ENCODE results near the gene POLE.

Gene POLE

GRCh38 chr12:132658149-132658894 is 28.8 kb downstream of the POLE start:
- H3K18ac ChIP-seq (ENCODE audit: low read depth in 1 of 2, low read length in 2 of 2) = no peak overlapping the region
- H4K8ac ChIP-seq (ENCODE audit: low read length) = no peak overlapping the region
- H3K79me1 ChIP-seq (replicated peaks; ENCODE audit: low read length, poor library complexity, severe bottlenecking) = no peaks in the 10 kb centered on the region
- H3K27me3 ChIP-seq (ENCODE audit: control insufficient read depth in 1 of 2, insufficient read depth in 1 of 2, low read length in 2 of 2) = no peaks in the 10 kb centered on the region
- no peak overlapping the region for H3K9ac ChIP-seq (ENCODE audit: low read length)
- H2AFZ ChIP-seq (ENCODE audit: low read depth, low read length) = no peak overlapping the region
- WGBS = 97% methylated on average over 32 of the region's 32 CpGs
- no peak overlapping the region for H2AK5ac ChIP-seq (ENCODE audit: low read length, severe bottlenecking)
- H4K91ac ChIP-seq (ENCODE audit: low read length) = no peak overlapping the region
- H2BK12ac ChIP-seq (ENCODE audit: low read length in 2 of 2) = no peak overlapping the region
- H3K27ac ChIP-seq (ENCODE audit: low read length, poor library complexity, severe bottlenecking) = no peak overlapping the region
- no peaks in the 10 kb centered on the region for H3K4me1 ChIP-seq (ENCODE audit: control insufficient read depth, insufficient read depth, low read depth, low read length)
- no peak for DNase-seq
- H2BK5ac ChIP-seq (ENCODE audit: low read depth, low read length, poor library complexity, severe bottlenecking) = no peak overlapping the region
- H3K23ac ChIP-seq (ENCODE audit: low read length in 2 of 2) = no peak overlapping the region
- H3K4me3 ChIP-seq (ENCODE audit: insufficient read depth in 1 of 2, low read depth in 1 of 2, low read length in 2 of 2) = no peak overlapping the region
- H3K4ac ChIP-seq (ENCODE audit: low read depth in 1 of 2, low read length in 2 of 2) = no peak overlapping the region
- H3K14ac ChIP-seq (ENCODE audit: low read length in 2 of 2) = no peak overlapping the region
- no peaks in the 10 kb centered on the region for H3K9me3 ChIP-seq (ENCODE audit: control insufficient read depth, low read length)
- no peak overlapping the region for H2BK120ac ChIP-seq (ENCODE audit: low read depth, low read length)
- H3K4me2 ChIP-seq (ENCODE audit: low read length, poor library complexity, severe bottlenecking) = no peak overlapping the region
- no peak overlapping the region for H2BK15ac ChIP-seq (ENCODE audit: low read depth, poor library complexity, severe bottlenecking)
- H3K36me3 ChIP-seq (ENCODE audit: control insufficient read depth in 1 of 2, insufficient read depth in 2 of 2, low read depth in 1 of 2, low read length in 2 of 2) = peaks cover 49 to 83% of the 10 kb centered on the region in 2 experiments

GRCh38 chr12:132657004-132657727 is 30.0 kb downstream of the POLE start:
- H3K14ac ChIP-seq (ENCODE audit: low read length in 2 of 2) = no peak overlapping the region
- no peak overlapping the region for H2BK12ac ChIP-seq (ENCODE audit: low read length in 2 of 2)
- H4K91ac ChIP-seq (ENCODE audit: low read length) = no peak overlapping the region
- no peak overlapping the region for H3K27ac ChIP-seq (ENCODE audit: low read length, poor library complexity, severe bottlenecking)
- H2BK15ac ChIP-seq (ENCODE audit: low read depth, poor library complexity, severe bottlenecking) = no peak overlapping the region
- no peaks in the 10 kb centered on the region for H3K79me1 ChIP-seq (replicated peaks; ENCODE audit: low read length, poor library complexity, severe bottlenecking)
- H2BK120ac ChIP-seq (ENCODE audit: low read depth, low read length) = no peak overlapping the region
- no peak overlapping the region for H3K9ac ChIP-seq (ENCODE audit: low read length)
- no peaks in the 10 kb centered on the region for H3K9me3 ChIP-seq (ENCODE audit: control insufficient read depth, low read length)
- no peak overlapping the region for H4K8ac ChIP-seq (ENCODE audit: low read length)
- no peaks in the 10 kb centered on the region for H3K4me1 ChIP-seq (ENCODE audit: control insufficient read depth, insufficient read depth, low read depth, low read length)
- no peak overlapping the region for H3K23ac ChIP-seq (ENCODE audit: low read length in 2 of 2)
- H2BK5ac ChIP-seq (ENCODE audit: low read depth, low read length, poor library complexity, severe bottlenecking) = no peak overlapping the region
- 98% methylated on average over 12 of the region's 12 CpGs for WGBS
- no peak overlapping the region for H2AK5ac ChIP-seq (ENCODE audit: low read length, severe bottlenecking)
- no peak overlapping the region for H3K4me3 ChIP-seq (ENCODE audit: insufficient read depth in 1 of 2, low read depth in 1 of 2, low read length in 2 of 2)
- H3K36me3 ChIP-seq (ENCODE audit: control insufficient read depth in 1 of 2, insufficient read depth in 2 of 2, low read depth in 1 of 2, low read length in 2 of 2) = peaks cover 42 to 84% of the 10 kb centered on the region in 2 experiments
- H3K4me2 ChIP-seq (ENCODE audit: low read length, poor library complexity, severe bottlenecking) = no peak overlapping the region
- H3K4ac ChIP-seq (ENCODE audit: low read depth in 1 of 2, low read length in 2 of 2) = no peak overlapping the region
- no peak overlapping the region for H2AFZ ChIP-seq (ENCODE audit: low read depth, low read length)
- no peak overlapping the region for H3K18ac ChIP-seq (ENCODE audit: low read depth in 1 of 2, low read length in 2 of 2)
- DNase-seq = no peak
- H3K27me3 ChIP-seq (ENCODE audit: control insufficient read depth in 1 of 2, insufficient read depth in 1 of 2, low read length in 2 of 2) = no peaks in the 10 kb centered on the region

- 97% methylated on average over 5 of the region's 7 CpGs for WGBS
- Histone ChIP-seq H3K23ac (ENCODE audit: low read length in 2 of 2) (no peak overlapping the region), H3K9me3 (ENCODE audit: control insufficient read depth, low read length) (no peaks in the 10 kb centered on the region), H2BK5ac (ENCODE audit: low read depth, low read length, poor library complexity, severe bottlenecking) (no peak overlapping the region), H2BK12ac (ENCODE audit: low read length in 2 of 2) (no peak overlapping the region), H2AK5ac (ENCODE audit: low read length, severe bottlenecking) (no peak overlapping the region), H3K27me3 (ENCODE audit: control insufficient read depth in 1 of 2, insufficient read depth in 1 of 2, low read length in 2 of 2) (no peaks in the 10 kb centered on the region), H3K14ac (ENCODE audit: low read length in 2 of 2) (no peak overlapping the region), H3K79me1 (replicated peaks; ENCODE audit: low read length, poor library complexity, severe bottlenecking) (no peaks in the 10 kb centered on the region), H3K4me2 (ENCODE audit: low read length, poor library complexity, severe bottlenecking) (no peak overlapping the region), H3K4me1 (ENCODE audit: control insufficient read depth, insufficient read depth, low read depth, low read length) (no peaks in the 10 kb centered on the region), H3K27ac (ENCODE audit: low read length, poor library complexity, severe bottlenecking) (no peak overlapping the region), H3K4ac (ENCODE audit: low read depth in 1 of 2, low read length in 2 of 2) (no peak overlapping the region), H3K36me3 (ENCODE audit: control insufficient read depth in 1 of 2, insufficient read depth in 2 of 2, low read depth in 1 of 2, low read length in 2 of 2) (peaks cover 35 to 74% of the 10 kb centered on the region in 2 experiments), H3K18ac (ENCODE audit: low read depth in 1 of 2, low read length in 2 of 2) (no peak overlapping the region), H2AFZ (ENCODE audit: low read depth, low read length) (no peak overlapping the region), H4K91ac (ENCODE audit: low read length) (no peak overlapping the region), H3K9ac (ENCODE audit: low read length) (no peak overlapping the region), H2BK120ac (ENCODE audit: low read depth, low read length) (no peak overlapping the region), H3K4me3 (ENCODE audit: insufficient read depth in 1 of 2, low read depth in 1 of 2, low read length in 2 of 2) (no peak overlapping the region), H4K8ac (ENCODE audit: low read length) (no peak overlapping the region), H2BK15ac (ENCODE audit: low read depth, poor library complexity, severe bottlenecking) (no peak overlapping the region)
- no peak for DNase-seq
Measured at GRCh38 chr12:132653567-132654290, 33.4 kb downstream of the POLE start.
